Endothelial cell (in vitro differentiated cells): ENCODE results near the gene PDZD4. TPM values are rescaled to one million over a fixed set of nuclear protein-coding genes. Genes with fewer than 3 reads are reported as not detected.

ENCODE experiments used
- DNase-seq: peaks from one replicate; pipeline ENCODE4 v3.0.0; 2021; ENCODE audit warnings: low spot score
- H3K27ac Mint-ChIP-seq: one replicate; pipeline ENCODE4 v1.8.0; 2021; ENCODE audit warnings: mixed read lengths, inconsistent platforms; ENCODE audit not compliant: unreplicated experiment
- H3K27me3 Mint-ChIP-seq: one replicate; pipeline ENCODE4 v1.8.0; 2021; ENCODE audit warnings: mild to moderate bottlenecking, moderate library complexity, mixed read lengths, inconsistent platforms; ENCODE audit not compliant: unreplicated experiment
- H3K36me3 Mint-ChIP-seq: one replicate; pipeline ENCODE4 v1.8.0; 2021; ENCODE audit warnings: mild to moderate bottlenecking, low read depth, mixed read lengths, inconsistent platforms; ENCODE audit not compliant: unreplicated experiment
- H3K4me1 Mint-ChIP-seq: one replicate; pipeline ENCODE4 v1.8.0; 2021; ENCODE audit warnings: mild to moderate bottlenecking, mixed read lengths, inconsistent platforms; ENCODE audit not compliant: unreplicated experiment
- H3K4me3 Mint-ChIP-seq: one replicate; pipeline ENCODE4 v1.8.0; 2021; ENCODE audit warnings: mild to moderate bottlenecking, mixed read lengths, inconsistent platforms; ENCODE audit not compliant: unreplicated experiment
- H3K9me3 Mint-ChIP-seq: one replicate; pipeline ENCODE4 v1.8.0; 2021; ENCODE audit warnings: mixed read lengths, inconsistent platforms; ENCODE audit not compliant: unreplicated experiment
- CTCF ChIP-seq: fragments of 200-600 bp; sonication (generic); IDR thresholded peaks from one replicate; pipeline ENCODE4 v1.5.0; 2021; ENCODE audit warnings: antibody characterized with exemption; ENCODE audit not compliant: unreplicated experiment
- total RNA-seq: library from RNA; stranded (reverse); fragmentation: NEBNext Ultra II Directional; extraction: Animal tissue kit (Norgen Biotek cat#: 25700); gene quantifications from one replicate; pipeline ENCODE4 v1.2.1, GENCODE V29; 2021; ENCODE audit not compliant: unreplicated experiment

PDZD4 gene
- total RNA-seq, 1 donor from 2014 or later, result 2.6 TPM

GRCh38 chrX:153863251-153863991, 33.1 kb upstream of the PDZD4 start:
- Mint-ChIP-seq H3K4me3 (no peak overlapping the region), H3K27me3 (peaks cover 5% of the 10 kb centered on the region), H3K36me3 (no peaks in the 10 kb centered on the region), H3K9me3 (no peaks in the 10 kb centered on the region), H3K4me1 (no peaks in the 10 kb centered on the region), H3K27ac (no peak overlapping the region)
- TF ChIP-seq CTCF, result no peak
- DNase-seq, result no peak

GRCh38 chrX:153862369-153863250, 32.3 kb upstream of the PDZD4 start:
- no peak for TF ChIP-seq CTCF
- peaks cover 5% of the 10 kb centered on the region for H3K27me3 Mint-ChIP-seq
- H3K9me3 Mint-ChIP-seq, result no peaks in the 10 kb centered on the region
- no peak overlapping the region for H3K4me3 Mint-ChIP-seq
- H3K36me3 Mint-ChIP-seq, result no peaks in the 10 kb centered on the region
- H3K4me1 Mint-ChIP-seq, result no peaks in the 10 kb centered on the region
- no peak overlapping the region for H3K27ac Mint-ChIP-seq
- DNase-seq, result no peak

- Mint-ChIP-seq H3K4me3 (no peak overlapping the region), H3K36me3 (no peaks in the 10 kb centered on the region)
Observed at GRCh38 chrX:153861733-153862310, 31.5 kb upstream of the PDZD4 start.

GRCh38 chrX:153861151-153861550, 30.8 kb upstream of the PDZD4 start:
- H3K36me3 Mint-ChIP-seq, result no peaks in the 10 kb centered on the region
- no peak for DNase-seq
- no peaks in the 10 kb centered on the region for H3K9me3 Mint-ChIP-seq
- no peaks in the 10 kb centered on the region for H3K4me1 Mint-ChIP-seq
- H3K27ac Mint-ChIP-seq, result no peak overlapping the region
- TF ChIP-seq CTCF, result no peak
- peaks cover 5% of the 10 kb centered on the region for H3K27me3 Mint-ChIP-seq
- H3K4me3 Mint-ChIP-seq, result no peak overlapping the region

More at GRCh38 chrX:153861733-153862310, 31.5 kb upstream of the PDZD4 start:
- no peaks in the 10 kb centered on the region for H3K4me1 Mint-ChIP-seq
- H3K27ac Mint-ChIP-seq, result no peak overlapping the region
- peaks cover 5% of the 10 kb centered on the region for H3K27me3 Mint-ChIP-seq
- H3K9me3 Mint-ChIP-seq, result no peaks in the 10 kb centered on the region
- no peak for DNase-seq
- TF ChIP-seq CTCF, result no peak
